ENCODE data around the gene PLK5.
"Not testable (repeated sequence)": the region's sequence is repeated elsewhere in the genome, so short reads cannot be mapped to it uniquely, and the experiment has no call there.

Gene PLK5

DNA sequence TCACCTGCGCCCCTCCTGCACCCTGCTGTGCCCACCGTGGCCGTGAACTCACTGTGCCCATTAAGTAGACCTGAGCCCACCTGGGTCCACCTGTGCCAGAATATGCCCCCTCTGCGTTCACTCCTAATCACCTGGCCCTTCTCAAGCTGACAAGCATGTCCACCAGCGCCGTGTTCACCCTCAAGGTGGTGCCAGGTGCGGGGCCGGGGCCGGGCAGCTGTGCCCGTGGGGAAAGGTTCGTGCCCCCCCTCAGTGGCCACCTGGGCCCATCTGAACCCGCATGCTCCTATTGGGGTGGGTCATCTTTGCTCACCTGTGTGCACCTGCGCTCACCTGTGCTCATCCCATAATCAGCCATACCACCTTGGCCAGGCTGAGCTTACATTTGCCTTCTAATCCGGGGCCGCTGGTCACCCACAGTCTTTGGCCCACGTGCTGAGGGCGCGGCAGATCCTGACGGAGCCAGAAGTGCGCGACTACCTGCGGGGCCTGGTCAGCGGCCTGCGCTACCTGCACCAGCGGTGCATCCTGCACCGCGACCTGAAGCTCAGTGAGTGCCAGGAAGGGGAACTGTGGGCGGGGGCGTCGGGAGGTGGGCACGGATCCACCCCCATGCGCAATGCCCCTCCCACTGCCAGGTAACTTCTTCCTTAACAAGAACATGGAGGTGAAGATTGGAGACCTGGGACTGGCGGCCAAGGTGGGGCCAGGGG is 2.3 kb downstream of the PLK5 start:
- DNase-seq, result no peak

DNA sequence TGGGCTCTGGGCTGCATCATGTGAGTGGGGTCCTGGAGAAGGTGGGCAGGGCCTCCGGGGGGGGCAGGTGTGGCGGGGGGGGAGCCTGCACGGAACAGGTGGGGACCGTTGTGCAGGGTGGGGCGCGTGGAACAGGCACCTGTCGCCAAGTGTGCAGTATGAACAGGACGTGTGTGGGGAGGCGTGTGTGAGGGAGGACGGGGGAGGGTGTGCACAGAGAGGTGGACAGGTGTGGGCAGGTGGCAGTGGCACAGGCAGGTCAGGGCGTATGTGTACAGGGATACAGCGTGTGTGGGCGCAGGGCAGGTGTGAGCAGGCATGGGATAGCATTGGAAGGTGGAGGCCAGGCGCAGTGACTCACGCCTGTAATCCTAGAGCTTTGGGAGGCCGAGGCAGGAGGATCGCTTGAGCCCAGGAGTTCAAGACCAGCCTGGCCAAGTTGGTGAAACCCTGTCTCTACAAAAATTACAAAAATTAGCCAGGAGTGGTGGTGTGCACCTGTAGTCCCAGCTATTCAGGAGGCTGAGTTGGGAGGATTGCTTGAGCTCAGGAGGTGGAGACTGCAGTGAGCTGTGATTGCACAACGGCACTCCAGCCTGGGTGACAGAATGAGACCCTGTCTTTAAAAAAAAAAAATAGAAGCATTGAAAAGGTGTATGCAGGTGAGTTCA is 3.2 kb downstream of the PLK5 start:
- DNase-seq, result no peak

DNA sequence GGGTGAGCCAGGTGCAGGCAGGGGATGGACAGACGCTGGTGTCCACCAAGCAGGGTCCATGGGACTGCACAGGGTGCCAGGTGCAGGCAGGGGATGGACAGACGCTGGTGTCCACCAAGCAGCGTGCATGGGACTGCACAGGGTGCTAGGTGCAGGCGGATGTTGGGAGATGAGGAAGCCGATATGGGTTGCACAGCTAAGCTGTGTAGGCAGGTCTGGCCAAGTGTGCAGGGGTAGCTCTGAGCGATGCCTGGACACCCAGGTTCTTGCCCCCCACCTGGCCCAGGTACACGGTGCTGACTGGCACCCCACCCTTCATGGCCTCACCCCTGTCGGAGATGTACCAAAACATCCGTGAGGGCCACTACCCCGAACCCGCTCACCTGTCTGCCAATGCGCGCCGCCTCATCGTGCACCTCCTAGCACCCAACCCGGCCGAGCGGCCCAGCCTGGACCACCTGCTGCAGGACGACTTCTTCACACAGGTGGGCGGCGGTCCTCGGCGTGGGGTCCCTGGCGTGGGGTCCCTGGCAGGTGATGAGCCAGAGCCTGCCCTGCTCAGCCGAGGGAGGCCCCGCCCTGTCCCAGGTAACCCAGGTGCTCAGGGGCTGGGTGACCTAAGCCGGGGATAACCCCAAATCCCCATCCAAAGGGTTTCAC is 3.9 kb downstream of the PLK5 start:
- no peak for DNase-seq

DNA sequence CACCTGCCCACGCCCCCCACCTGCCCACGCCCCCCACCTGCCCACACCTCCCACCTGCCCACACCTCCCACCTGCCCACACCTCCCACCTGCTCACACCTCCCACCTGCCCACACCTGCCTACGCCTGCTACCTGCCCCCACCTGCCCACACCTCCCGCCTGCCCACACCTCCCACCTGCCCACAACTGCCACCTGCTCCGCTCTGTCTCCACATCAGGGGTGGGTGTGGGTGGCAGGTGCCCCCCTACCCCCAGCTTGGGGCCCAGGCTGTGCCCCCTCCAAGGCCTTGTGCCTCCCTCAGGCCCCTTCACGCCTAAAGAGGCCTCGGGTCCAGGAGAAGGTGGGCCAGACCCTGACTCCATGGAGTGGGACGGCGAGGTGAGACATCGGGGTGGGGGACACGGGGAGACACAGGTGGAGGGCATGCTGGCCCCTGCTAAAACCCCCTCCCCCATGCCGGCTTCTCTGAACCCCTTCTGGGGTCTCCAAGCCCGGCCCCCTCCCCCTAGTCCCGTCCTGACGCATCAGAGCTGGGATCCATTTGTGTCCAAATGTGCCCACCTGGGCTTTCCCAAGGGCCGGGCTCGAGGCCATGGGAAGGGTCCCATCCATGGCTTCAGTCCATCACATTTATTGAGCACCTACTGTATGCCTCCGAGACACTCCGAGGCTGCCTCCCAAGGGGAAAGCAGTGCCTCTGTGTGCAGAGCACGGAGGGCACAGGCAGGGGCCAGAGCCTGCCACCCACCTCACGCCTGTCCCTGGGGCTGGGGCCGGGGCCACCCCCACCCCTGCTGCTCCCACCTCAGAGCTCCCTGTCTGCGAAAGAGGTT is 4.9 kb downstream of the PLK5 start:
- DNase-seq, result no peak

DNA sequence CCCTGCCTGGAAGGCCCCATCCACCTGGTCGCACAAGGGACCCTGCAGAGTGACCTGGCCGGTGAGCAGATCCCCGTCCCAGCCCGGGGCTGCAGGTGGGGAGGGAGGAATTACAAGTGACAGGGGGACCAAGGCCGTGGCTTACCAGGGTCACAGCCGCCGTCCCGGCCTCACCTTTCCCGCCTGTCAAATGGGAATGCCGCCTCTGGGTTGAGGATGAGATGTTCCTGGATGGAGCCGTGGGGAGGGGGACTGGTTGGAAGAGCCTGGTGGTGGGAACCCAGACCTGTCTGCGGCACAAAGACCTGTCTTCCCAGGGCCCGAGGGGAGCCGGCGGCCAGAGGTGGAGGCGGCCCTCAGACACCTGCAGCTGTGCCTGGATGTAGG is 5.5 kb downstream of the PLK5 start:
- no peak for DNase-seq

DNA sequence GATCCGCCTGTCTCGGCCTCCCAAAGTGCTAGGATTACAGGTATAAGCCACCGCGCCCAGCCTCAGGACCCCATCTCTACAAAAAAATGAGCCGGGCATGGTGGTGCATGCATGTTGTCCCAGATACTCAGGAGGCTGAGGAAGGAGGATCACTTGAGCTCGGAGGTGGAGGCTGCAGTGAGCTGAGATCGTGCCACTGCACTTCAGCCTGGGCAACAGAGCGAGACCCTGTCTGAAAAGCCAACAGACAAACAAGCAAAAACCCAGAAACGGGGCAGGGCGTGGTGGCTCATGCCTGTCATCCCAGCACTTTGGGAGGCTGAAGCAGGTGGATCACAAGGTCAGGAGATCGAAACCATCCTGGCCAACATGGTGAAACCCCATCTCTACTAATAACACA is 7.0 kb downstream of the PLK5 start:
- not testable (repeated sequence) for DNase-seq

DNA sequence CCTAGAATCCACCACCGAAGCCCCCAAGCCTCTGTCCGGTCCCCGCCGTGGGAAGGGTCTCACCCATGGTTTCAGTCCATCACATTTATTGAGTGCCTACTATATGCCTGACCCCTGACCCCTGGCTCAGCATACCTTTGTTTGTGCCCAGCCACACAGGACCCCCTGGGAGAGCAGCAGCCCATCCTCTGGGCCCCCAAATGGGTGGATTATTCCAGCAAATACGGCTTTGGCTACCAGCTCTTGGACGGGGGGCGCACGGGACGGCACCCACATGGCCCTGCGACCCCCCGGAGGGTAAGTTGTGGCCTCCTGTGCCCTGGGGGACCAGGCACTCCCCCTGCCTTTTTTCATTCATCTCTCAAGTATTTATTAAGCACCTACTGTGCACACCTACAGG is 7.7 kb downstream of the PLK5 start:
- DNase-seq, result no peak

DNA sequence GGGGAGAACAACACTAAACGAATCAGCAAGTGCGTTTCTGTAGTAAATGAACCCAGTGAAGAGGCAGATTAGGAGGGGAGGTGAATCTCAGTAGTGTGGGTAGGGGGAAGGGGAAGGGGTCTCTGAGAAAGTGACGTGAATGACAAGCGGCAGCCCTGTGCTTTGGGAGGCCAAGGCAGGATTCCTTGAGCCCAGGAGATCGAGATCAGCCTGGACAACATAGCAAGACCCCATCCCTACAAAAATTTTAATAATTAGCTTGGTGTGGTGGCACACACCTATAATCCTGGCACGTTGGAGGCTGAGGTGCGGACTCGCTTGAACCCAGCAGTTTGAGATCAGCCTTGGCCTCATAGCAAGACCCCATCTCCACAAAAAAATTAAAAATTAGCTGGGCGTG is 8.1 kb downstream of the PLK5 start:
- DNase-seq, result no peak

DNA sequence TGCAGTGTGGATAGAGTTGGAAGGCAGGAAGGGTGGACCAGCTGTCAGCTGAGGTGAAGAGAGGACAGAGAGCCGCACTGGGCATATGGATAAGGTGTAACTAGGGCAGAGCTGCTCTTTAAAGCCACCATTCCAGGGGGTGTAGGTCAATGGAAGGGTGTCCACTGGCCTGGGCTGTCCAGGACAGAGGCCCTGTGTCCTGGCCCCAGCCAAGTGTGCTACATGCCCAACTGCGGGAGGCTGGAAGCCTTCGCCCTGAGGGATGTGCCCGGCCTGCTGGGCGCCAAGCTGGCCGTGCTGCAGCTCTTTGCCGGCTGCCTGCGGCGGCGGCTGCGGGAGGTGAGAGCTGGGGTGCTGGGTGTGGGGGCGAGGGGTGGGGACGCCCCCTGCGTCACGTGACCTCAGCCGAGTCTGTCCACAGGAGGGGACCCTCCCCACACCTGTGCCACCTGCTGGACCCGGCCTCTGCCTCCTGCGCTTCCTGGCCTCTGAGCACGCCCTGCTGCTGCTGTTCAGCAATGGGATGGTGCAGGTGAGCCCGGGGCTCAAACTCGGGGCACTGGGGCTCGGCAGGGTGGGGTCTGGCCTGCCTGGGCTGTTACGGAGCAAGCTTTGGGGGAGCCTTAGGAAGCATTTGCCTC is 9.8 kb downstream of the PLK5 start:
- no peak for DNase-seq

DNA sequence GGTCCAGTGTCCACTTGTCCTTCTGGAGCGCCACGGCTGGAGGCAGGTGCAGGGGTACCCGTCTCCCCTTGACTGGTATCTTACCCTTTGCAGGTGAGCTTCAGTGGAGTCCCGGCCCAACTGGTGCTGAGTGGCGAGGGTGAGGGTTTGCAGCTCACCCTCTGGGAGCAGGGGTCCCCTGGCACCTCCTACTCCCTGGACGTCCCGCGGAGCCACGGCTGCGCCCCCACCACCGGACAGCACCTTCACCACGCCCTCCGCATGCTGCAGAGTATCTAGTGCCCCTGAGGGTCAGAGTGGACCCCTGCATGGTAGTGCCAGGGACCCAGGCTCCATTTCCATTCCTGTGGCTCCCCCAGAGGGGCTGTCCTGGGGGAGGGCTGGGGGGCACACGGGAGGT is 11.1 kb downstream of the PLK5 start:
- DNase-seq, result no peak

DNA sequence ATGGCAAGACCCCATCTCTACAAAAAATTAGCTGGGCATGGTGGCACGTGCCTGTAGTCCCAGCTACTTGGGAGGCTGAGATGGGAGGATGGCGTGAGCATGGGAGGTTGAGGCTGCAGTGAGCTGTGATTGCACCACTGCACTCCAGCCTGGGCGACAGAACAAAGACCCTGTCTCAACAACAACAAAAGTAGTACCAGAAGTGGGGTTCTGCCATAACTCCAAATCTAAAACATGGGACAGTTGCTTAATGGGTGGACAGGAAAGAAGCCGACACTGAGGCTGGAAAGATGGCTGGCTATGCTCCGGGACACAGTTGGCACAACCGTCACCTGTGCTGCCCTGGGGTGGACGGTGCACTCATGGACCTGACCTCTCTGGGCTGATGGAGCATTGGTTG is 11.8 kb downstream of the PLK5 start:
- DNase-seq, result not testable (repeated sequence)

DNA sequence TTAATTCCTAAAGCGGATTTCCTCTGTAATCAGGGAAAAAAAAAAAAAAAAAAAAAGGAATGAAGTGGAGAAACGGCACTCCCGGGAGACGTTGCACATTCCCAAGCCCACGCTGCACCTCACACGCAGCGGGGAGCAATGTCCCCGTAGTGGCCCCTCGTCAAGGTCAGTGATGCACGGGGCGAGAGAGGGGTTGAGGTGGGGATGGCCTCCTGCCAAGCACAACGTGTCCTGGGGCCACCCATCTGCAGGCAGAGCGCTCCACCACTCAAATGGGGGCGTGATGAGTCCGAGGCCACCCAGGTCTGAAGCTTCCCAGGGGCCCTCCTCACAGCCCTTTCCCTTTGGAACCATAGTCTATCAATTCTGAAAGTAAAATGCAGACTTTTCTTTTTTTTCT is 15.1 kb downstream of the PLK5 start:
- DNase-seq, result no peak

DNA sequence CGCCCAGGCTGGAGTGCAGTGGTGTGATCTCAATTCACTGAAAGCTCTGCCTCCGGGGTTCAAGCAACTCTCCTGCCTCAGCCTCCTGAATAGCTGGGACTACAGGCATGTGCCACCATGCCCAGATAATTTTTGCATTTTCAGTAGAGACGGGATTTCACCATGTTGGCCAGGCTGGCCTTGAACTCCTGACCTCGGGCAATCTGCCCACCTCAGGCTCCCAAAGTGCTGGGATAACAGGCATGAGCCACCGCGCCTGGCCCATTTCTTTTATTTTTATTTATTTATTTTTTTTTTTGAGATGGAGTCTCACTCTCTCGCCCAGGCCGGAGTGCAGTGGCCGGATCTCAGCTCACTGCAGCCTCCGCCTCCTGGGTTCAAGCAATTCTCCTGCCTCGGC is 15.9 kb downstream of the PLK5 start:
- not testable (repeated sequence) for DNase-seq

DNA sequence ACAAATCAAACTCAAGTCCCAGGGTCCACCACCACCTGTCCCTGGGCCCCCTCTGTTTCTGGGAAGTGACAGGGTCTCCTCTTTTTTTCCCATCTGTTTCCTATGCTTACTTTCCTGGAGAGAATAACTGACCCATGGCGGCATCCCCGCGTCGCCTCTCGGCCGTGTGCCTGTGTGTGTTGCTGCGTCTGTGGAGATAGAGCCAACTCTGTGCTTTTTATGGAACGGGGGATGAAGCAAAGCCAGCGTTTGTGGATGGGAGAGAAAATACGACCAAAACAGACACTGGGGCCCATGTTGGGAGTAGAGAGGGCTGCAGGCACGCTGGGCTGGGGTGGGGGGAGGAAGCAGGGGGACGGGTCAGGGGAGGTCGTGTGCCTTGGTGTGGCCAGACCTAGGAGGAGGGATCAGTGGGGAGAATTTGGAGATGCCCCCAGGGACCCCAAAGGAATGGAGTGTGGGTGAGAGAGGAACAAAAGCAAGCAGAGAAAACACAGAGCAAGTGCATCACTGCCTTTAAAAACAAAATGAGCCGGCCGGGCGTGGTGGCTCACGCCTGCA is 16.6 kb downstream of the PLK5 start:
- DNase-seq, result no peak

DNA sequence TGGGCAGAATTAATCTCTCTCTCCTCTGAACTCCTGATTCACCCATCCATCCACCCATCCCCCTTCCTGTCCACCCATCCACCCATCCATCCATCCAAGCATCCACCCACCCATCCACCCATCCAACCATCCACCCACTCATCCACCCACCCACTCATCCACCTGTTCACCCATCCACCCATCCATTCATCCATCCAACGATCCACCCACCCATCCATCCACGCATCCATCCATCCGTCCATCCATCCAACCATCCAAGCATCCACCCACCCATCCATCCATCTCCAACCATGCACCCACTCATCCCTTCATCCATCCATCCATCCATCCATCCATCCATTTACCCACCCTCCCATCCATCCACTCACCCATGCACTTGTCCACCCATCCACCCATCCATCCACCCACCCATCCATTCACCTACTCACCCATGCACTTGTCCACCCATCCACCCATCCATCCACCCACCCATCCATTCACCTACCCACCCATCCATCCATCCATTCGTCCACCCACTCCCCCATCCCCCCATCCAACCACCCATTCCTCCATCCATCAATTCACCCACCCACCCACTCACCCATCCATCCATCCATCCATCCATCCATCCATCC is 25.6 kb downstream of the PLK5 start:
- no peak for DNase-seq

DNA sequence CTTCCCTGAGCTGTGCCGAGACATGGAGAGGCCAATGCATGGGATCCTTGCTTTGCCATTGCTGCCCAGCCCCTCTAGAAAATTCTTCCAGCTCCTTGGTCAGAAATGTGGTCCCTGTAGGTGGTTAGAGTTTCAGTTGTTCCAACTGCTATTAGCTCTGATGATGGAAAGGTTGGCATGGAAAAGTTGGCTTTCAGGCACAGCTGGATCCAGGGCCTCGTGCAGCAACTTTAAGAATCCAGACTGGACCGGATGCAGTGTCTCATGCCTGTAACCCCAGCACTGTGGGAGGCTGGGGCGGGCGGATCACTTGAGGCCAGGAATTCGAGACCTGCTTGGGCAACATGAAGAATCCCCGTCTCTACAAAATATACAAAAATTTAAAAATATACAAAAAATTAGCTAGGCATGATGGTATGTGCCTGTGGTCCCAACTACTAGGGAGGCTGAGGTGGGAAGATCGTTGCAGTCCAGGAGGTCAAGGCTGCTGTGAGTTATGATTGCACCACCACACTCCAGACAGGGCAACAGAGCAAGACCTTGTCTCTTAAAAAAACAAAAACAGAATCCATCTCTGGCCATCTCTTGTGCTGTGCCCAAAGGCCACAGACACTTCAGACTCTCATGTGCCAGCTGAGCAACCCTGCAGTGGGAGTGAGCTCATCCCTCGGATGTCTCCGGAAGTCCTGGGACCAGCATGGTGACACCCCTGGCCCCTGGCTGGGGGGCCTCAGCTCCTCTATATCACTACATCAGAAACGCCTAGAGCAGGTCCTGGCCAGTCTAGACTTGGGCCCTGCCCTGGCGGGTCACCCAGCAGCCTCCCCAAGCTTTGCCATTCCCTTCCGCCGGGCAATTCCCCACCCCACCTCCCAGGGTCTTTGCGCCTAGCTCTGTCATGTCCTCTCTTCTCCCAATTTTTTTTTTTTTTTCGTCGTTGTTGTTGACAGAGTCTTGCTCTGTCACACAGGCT is 27.5 kb downstream of the PLK5 start:
- no peak for DNase-seq

DNA sequence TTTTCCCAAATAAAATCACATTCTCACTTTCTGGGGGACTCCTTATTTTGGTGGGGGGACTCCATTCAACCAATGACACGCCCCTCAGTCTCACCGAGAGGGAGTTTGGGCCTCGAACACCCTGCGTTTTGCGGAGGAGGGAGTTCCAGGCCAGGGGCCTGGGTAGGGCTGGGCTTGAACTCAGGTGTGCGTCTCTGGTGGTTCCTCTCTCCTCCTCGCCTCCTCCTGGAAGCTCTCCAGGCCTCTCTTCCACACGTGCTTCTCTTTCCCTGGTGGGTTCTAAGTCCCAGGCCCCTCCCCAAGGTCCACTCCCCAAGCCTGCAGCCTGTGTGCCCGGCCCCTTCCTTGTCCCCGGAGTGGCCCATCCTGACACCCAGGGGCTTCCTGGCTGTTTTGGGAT is 29.5 kb downstream of the PLK5 start:
- no peak for DNase-seq

DNA sequence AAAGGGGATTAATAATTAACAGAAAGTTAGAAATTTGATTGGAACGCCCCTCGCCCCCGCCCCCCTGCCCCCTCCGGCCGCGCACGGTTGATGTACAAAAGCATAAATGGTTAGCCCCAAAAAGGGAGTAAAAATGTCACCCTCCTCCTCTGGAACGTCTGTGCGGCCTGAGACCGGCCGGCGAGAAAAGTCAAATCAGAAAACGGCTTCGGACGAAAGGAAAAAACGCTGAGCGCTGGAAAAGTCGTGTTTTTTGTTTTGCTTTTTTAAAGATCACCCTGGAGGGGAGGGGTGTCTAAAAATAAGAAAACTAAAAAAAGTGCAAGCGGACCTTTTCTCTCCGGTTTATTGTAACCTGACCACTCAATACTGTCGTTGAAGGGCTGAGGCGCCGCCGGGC is 31.1 kb downstream of the PLK5 start:
- DNase-seq, result no peak

DNA sequence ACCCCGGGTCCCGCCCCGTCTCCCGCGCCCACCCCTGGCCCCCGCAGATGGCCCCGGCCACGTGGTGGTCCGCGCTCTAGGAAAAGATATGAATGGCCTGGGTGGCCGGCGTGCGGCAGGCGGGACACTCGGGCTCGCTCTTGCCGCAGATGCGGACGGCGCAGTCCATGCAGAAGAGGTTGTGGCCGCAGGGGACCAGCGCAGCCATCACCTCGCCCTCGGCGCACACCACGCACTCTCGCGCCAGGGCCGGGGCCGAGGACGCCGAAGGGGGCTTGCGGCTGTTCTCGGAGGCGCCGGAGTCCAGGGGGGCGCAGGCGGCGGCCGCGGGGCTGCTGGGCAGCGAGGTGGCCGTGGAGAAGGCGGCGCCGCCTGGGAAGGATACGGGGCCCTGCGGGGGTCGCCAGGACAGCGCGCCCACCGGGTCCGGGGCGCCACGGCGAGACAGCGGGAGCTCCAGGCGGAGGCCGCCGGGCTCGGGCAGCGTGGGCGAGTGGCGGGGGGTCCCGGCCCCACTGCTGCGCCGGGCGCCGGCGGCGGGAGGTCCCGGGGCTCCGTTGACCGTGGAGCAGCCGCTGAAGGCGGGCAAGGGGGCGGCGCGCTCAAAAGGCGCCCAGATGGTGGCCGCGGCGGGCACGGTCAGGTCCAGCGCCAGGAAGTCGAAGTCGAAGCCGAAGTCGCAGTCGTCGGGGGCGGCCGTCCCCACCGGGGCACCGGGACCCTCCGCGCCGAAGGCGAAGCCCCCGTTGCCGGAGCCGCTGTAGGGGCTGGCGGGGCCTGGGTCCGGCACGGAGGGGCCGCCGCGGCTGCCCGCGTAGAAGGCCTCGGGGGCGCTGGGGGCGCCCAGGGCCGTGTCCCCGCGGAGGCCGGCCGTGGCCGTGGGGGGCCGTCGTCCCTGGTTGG is 31.9 kb downstream of the PLK5 start:
- DNase-seq, result no peak
